GM12874 (cell line): ENCODE data around the gene MRPL32.

ENCODE experiments used
- CTCF ChIP-seq: IDR thresholded peaks from 2 replicates; pipeline ENCODE4 v1.5.1; 2011; ENCODE audit warnings: low read depth, mild to moderate bottlenecking, control low read depth, low read length, moderate library complexity; ENCODE audit not compliant: insufficient read depth

MRPL32 gene

GRCh38 chr7:42915356-42915755 lies 16.8 kb upstream of the MRPL32 start:
- no peak for TF ChIP-seq CTCF

GRCh38 chr7:42922017-42922753 lies 10.0 kb upstream of the MRPL32 start:
- TF ChIP-seq CTCF = no peak

GRCh38 chr7:42924223-42924838 lies 7.8 kb upstream of the MRPL32 start:
- TF ChIP-seq CTCF = no peak

- TF ChIP-seq CTCF = no peak
Measured at GRCh38 chr7:42925630-42926029, 6.5 kb upstream of the MRPL32 start.

GRCh38 chr7:42926204-42926603 lies 6.0 kb upstream of the MRPL32 start:
- TF ChIP-seq CTCF = no peak

- no peak for TF ChIP-seq CTCF
Measured at GRCh38 chr7:42928754-42929153, 3.4 kb upstream of the MRPL32 start.

- no peak for TF ChIP-seq CTCF
Measured at GRCh38 chr7:42929449-42929848, 2.7 kb upstream of the MRPL32 start.
